HFFc6 (cell line): ENCODE data around the gene PTGDS. TPM values are rescaled to one million over a fixed set of nuclear protein-coding genes. Genes with fewer than 3 reads are reported as not detected.

Source experiments
- DNase-seq: peaks from one replicate; pipeline ENCODE4 v3.0.0-alpha.2; 2018
- H3K27ac Mint-ChIP-seq: 2 replicates; pipeline ENCODE4 v1.8.0; 2020; ENCODE audit warnings: mild to moderate bottlenecking, mixed read lengths
- H3K27me3 Mint-ChIP-seq: 2 replicates; pipeline ENCODE4 v1.8.0; 2021; ENCODE audit warnings: mild to moderate bottlenecking, moderate library complexity, mixed read lengths; ENCODE audit not compliant: insufficient read depth
- H3K36me3 Mint-ChIP-seq: 2 replicates; pipeline ENCODE4 v1.8.0; 2021; ENCODE audit warnings: low read depth, mixed read lengths
- H3K4me1 Mint-ChIP-seq: 2 replicates; pipeline ENCODE4 v1.8.0; 2020; ENCODE audit warnings: low read depth, mixed read lengths
- H3K4me3 Mint-ChIP-seq: 2 replicates; pipeline ENCODE4 v1.8.0; 2020; ENCODE audit warnings: mild to moderate bottlenecking, moderate library complexity, mixed read lengths
- H3K9me3 Mint-ChIP-seq: 2 replicates; pipeline ENCODE4 v1.8.0; 2020; ENCODE audit warnings: mild to moderate bottlenecking, mixed read lengths
- CTCF ChIP-seq: fragments of 200-600 bp; sonication (generic); IDR thresholded peaks from 2 replicates; pipeline ENCODE4 v1.5.0; 2021; ENCODE audit warnings: antibody characterized with exemption, mild to moderate bottlenecking
- total RNA-seq, 6 experiments: library from RNA; stranded (reverse); fragmentation: NEBNext Ultra II Directional; extraction: Animal tissue kit (Norgen Biotek cat#: 25700); gene quantifications; 2 replicates in 1 of 6; 3 replicates in 5 of 6; pipeline ENCODE4 v1.2.3, GENCODE V29; 2021

PTGDS gene
- total RNA-seq, 6 experiments from 2014 or later = not detected

- peaks cover 8% of the 10 kb centered on the region; the same call in 1 of the 2 replicates for H3K9me3 Mint-ChIP-seq
- H3K36me3 Mint-ChIP-seq = no peaks in the 10 kb centered on the region
- H3K27ac Mint-ChIP-seq = no peak overlapping the region
- no peak overlapping the region for H3K4me3 Mint-ChIP-seq
- H3K4me1 Mint-ChIP-seq = no peaks in the 10 kb centered on the region
- no peak for TF ChIP-seq CTCF
- peaks cover 8% of the 10 kb centered on the region for H3K27me3 Mint-ChIP-seq
- no peak for DNase-seq
Measured at GRCh38 chr9:136960212-136960937, 16.9 kb upstream of the PTGDS start.

- H3K4me3 Mint-ChIP-seq = no peak overlapping the region
- H3K27me3 Mint-ChIP-seq = peaks cover 8% of the 10 kb centered on the region
- no peak for DNase-seq
- no peak overlapping the region for H3K27ac Mint-ChIP-seq
- TF ChIP-seq CTCF = no peak
- no peaks in the 10 kb centered on the region for H3K36me3 Mint-ChIP-seq
- peaks cover 4% of the 10 kb centered on the region for H3K4me1 Mint-ChIP-seq
- peaks cover 8% of the 10 kb centered on the region; the same call in 1 of the 2 replicates for H3K9me3 Mint-ChIP-seq
Measured at GRCh38 chr9:136960938-136961275, 16.4 kb upstream of the PTGDS start.

- no peak overlapping the region for H3K27ac Mint-ChIP-seq
- peaks cover 10% of the 10 kb centered on the region for H3K4me1 Mint-ChIP-seq
- H3K9me3 Mint-ChIP-seq = peaks cover 4% of the 10 kb centered on the region; the same call in 1 of the 2 replicates
- DNase-seq = no peak
- no peak for TF ChIP-seq CTCF
- H3K4me3 Mint-ChIP-seq = no peak overlapping the region
- no peaks in the 10 kb centered on the region for H3K36me3 Mint-ChIP-seq
- H3K27me3 Mint-ChIP-seq = peaks cover 4% of the 10 kb centered on the region
Measured at GRCh38 chr9:136961279-136962065, 15.8 kb upstream of the PTGDS start.

GRCh38 chr9:136962163-136962562 lies 15.1 kb upstream of the PTGDS start:
- H3K27ac Mint-ChIP-seq = no peak overlapping the region
- H3K36me3 Mint-ChIP-seq = no peaks in the 10 kb centered on the region
- H3K4me1 Mint-ChIP-seq = peaks cover 10% of the 10 kb centered on the region
- H3K4me3 Mint-ChIP-seq = no peak overlapping the region
- TF ChIP-seq CTCF = no peak
- H3K9me3 Mint-ChIP-seq = no peaks in the 10 kb centered on the region
- no peak for DNase-seq
- H3K27me3 Mint-ChIP-seq = peaks cover 4% of the 10 kb centered on the region

GRCh38 chr9:136962701-136963248 lies 14.5 kb upstream of the PTGDS start:
- Mint-ChIP-seq H3K4me1 (peaks cover 10% of the 10 kb centered on the region), H3K4me3 (no peak overlapping the region), H3K27me3 (peaks cover 4% of the 10 kb centered on the region), H3K27ac (no peak overlapping the region), H3K9me3 (no peaks in the 10 kb centered on the region), H3K36me3 (no peaks in the 10 kb centered on the region)
- DNase-seq = no peak
- no peak for TF ChIP-seq CTCF
